NCI-H1105 treated with DMSO at 0.1 percent for 48 hours (cell line): ENCODE data around the gene SLC24A1.

ENCODE experiments used
- DNase-seq: peaks from one replicate; lab custom pipeline; 2025; lab: John Stamatoyannopoulos, UW

Gene SLC24A1

GRCh38 chr15:65653341-65653740 lies 31.6 kb downstream of the SLC24A1 start:
- no peak for DNase-seq

DNA sequence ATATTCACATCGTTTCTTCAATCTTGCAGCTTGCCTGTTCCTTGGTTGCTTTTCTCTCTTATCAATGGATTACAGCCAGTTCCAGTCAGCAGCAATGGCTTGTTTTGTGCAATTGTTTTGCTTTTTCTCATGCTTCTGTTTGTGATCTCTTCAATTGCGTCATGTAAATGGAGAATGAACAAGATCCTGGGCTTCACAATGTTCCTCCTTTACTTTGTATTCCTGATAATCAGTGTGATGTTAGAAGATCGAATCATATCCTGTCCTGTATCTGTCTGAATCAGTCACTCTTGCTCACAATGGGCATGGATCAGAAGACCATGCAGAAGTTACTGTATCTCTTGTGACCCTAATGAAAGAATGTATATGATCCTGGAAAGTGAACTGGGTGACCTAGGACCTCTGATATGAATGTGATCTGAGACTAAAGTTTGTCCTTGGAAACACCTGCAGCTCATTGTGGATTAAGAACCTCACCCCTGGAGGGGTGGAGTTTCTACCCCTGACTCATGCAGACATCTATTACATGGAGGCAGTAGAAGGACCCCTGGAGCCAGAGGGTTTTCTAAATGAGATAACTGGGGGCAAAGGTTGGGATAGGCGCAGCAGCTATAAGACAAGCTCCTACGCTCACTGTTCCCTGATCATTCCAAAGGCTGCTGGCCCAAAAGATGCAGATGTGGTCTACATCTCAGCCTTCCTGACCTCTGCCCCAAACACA lies 32.2 kb downstream of the SLC24A1 start:
- no peak for DNase-seq

DNA sequence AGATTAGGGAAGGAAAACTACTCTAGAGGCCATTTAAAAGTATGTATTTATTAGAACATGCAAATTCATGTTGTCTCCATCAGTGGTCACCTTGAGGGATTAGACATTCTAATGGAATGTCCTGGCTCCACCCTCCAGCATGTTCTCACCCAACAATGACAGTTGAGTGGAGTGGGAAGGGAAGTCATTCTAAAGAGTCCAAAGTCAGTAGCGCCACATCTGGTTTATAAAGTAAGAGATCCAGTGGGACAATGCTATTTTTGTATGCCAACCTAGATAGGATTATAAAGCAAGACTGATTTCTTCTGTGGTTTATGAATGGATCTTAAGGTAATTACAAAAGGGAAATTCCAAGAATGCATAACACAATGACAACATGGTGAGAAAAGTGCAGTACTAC lies 33.3 kb downstream of the SLC24A1 start:
- DNase-seq: no peak

DNA sequence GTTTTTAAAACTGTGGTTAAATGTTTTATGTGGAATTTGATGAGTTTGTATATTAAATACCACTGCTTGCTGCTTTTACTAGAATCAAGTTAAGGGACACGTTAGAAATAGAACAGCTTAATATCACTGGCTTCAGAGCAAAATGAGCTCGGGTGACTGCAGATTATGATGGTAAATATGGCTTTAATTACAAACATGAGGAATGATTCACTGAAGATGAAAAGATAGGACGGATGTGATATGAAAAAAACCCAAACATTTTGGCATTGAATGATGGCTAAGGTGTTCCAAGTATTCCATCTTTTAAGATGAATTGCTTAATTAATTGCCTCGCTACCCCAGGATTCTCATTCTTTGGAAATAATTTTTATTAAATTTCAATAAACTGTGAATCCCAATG lies 33.7 kb downstream of the SLC24A1 start:
- DNase-seq: no peak

GRCh38 chr15:65659502-65660052 lies 37.8 kb downstream of the SLC24A1 start:
- DNase-seq: no peak

GRCh38 chr15:65660927-65661326 lies 39.2 kb downstream of the SLC24A1 start:
- no peak for DNase-seq

- DNase-seq: no peak
These were observed 41.8 kb downstream of the SLC24A1 start for GRCh38 chr15:65663521-65663920.

DNA sequence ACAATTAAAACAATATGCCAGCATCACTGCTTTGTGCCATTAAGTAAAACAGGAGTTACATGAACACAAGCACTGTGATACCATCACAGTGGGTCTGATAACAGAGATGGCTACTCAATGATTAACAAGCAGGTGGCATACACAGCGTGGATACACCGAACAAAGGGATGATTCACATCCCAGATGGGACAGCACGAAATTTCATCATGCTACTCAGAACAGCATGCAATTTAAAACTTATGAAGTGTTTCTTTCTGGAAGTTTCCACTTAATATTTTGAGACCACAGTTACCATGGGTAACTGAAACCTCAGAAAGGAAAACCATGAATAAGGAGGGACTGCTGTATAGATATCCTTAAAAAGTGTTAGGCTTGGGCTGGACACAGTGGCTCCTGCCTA lies 44.5 kb downstream of the SLC24A1 start:
- DNase-seq: no peak

DNA sequence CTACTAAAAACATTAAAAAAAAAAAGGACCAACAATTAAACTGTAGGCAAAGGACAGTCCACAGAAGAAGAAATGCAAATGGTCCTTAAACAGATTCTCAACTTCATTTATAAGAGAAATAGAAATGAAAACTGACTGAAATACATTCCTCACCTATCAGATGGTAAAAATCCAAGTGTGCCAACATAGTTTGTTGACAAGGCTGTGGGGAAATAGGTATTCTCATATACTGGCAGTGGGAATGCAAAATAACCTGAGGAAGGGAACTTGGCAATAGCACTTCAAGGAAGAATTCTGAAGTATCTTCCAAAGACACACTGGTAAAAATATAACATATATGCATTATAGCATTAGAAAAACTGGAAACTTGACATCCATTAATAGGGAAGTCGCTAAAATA lies 53.8 kb downstream of the SLC24A1 start:
- DNase-seq: no peak

GRCh38 chr15:65676123-65676522 lies 54.4 kb downstream of the SLC24A1 start:
- no peak for DNase-seq

DNA sequence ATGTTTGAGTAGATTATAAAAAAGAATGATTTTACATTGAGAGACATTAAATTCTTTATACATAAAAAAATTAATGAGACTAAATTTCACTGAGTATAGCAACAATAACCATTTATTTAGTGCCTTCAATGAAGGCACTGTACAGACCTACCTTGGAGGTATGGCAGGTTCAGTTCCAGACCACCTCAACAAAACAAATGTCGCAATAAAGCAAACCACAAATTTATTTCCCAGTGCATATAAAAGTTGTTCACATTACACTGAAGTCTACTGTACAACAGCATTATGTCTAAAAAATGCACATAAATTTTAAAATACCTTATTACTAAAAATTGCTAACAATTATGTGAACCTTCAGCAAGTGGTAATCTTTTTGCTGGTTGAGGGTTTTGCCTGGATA lies 58.8 kb downstream of the SLC24A1 start:
- DNase-seq: no peak

- no peak for DNase-seq
These were observed 60.7 kb downstream of the SLC24A1 start for GRCh38 chr15:65682404-65682911.

GRCh38 chr15:65688462-65688861 lies 66.7 kb downstream of the SLC24A1 start:
- no peak for DNase-seq

GRCh38 chr15:65690173-65690572 lies 68.4 kb downstream of the SLC24A1 start:
- no peak for DNase-seq

DNA sequence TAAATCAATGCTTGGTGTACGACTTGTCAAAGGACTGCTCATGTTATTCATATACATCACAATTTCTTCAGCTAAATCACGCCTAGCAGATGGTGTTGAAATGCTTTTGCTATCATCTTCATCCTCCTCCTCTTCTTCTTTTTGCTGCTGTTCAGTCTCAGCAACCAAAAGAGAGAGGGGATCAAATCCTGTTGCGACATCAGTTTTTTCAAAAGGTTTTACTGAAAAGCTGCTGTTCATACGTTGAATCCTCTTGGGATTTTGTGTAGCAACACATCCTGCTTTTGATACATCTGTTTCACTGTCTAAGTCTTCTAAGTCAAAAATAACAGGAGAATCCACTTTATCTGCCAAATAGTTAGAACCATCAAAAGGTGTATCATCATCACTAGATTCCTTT lies 69.0 kb downstream of the SLC24A1 start:
- no peak for DNase-seq

DNA sequence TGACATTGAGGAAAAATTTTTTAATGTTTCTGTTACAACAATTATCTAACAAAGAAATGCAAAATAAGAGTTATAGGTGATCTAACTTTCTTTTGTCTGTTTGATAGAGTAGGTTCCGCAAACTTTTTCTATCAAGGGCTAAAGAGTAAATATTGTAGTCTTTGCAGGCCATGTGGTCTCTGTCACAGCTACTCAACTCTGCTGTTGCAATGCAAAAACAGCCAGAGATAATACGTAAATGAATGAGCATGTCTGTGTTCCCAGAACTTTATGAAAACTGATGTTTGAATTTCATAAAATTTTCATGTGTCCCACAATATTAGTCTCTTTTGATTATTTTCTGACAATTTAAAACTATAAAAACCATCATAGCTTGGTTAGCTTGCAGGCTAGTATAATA lies 73.3 kb downstream of the SLC24A1 start:
- DNase-seq: no peak
